ENCODE results near the gene IST1.
A peak's percentile ranks its signal among the peaks of the same experiment; 100 is the strongest.
"Not testable (repeated sequence)": the region's sequence is repeated elsewhere in the genome, so short reads cannot be mapped to it uniquely, and the experiment has no call there.

IST1 gene

GRCh38 chr16:71894921-71895678 lies at the start of gene IST1:
TSS of gene IST1 (plus strand) at chr16:71895531. CDS start at chr16:71915641, 20,110 bp downstream.
- DNase-seq (ENCODE audit: low read depth) = peak; percentile 90

- DNase-seq (ENCODE audit: low read depth) = peak; percentile 64
Observed at GRCh38 chr16:71845639-71846430, 49.5 kb upstream of the IST1 start, which contains the start of gene ATXN1L. TSS of gene ATXN1L (plus strand) at chr16:71845976. CDS start at chr16:71849741, 3,765 bp downstream.

GRCh38 chr16:71846431-71846830 lies 48.9 kb upstream of the IST1 start:
- DNase-seq (ENCODE audit: low read depth) = no peak

DNA sequence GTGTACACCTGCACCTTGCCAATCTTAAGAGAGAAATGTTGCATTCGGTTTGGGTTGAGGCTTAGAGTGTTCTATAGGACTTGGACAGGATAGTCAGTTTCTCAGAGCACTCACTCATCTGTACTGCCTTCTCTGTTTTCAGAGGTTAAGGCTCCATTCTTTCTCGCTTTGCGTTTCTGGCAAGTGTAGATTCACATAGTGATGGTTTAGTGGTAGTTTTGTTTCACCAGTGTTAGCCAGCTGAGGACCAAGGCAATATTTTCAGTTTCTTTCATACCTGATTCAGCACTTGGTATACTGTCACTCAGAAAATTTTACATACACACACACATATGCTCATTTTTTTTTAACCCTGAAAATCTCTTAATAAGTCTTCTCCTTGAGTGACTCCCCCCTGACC lies 48.2 kb upstream of the IST1 start:
- no peak for DNase-seq (ENCODE audit: low read depth)

DNA sequence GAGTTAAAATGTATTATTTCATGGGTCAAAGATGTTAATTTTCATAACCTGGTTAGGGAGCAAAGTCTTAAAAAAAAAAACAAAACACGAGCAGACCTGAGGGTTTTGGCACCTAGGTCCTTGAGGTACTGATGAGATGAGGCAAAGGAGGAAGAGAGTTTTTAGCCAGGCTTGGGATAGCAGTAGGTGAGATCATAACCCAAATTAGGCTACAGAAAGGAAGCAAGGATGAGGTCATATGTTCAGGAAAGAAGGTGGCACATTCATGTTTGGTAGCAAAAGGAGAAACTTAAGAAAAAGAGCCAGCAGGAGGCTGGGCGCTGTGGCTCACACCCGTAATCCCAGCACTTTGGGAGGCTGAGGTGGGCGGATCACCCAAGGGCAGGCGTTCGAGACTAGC lies 46.7 kb upstream of the IST1 start:
- no peak for DNase-seq (ENCODE audit: low read depth)

DNA sequence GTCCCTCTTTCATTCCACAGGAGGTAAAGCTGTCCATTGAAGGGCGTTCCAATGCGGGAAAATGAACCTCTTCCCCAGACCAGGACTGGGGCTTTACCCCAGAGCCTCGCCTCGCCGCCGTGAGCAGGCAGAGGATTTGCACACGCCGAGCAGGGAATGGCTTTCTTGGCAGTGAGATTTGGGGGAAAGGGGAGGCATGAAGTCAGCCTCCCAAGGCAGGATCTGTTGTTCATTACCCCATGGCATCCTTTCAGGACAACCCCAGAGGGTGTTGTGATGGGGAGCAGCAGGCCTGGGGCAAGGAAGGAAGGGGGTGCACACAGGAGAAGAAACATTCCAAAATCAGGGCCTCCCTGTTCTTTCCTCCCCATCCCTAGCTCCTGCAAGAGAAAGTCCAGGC lies 43.6 kb upstream of the IST1 start:
- no peak for DNase-seq (ENCODE audit: low read depth)

DNA sequence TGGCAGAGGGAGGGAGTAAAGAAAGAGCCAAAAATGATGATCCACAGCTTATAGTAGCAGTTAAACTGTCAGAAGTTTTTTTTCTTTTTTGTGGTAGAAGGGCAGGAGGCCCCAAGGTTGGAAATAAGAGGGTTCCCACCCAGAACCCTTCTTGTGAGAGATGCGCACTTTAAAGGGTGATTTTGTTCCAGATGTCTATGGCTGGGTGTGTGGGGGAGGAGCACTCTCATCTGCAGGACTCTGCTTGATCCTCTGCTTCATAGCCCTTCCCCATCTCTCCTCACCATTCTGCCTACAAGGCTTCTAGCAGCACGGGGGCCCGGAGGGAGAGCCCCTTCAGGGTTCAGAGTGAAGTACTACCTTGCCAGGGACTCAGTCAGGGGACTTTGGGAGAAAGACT lies 43.2 kb upstream of the IST1 start:
- no peak for DNase-seq (ENCODE audit: low read depth)

- no peak for DNase-seq (ENCODE audit: low read depth)
Observed at GRCh38 chr16:71852561-71852960, 42.8 kb upstream of the IST1 start.

DNA sequence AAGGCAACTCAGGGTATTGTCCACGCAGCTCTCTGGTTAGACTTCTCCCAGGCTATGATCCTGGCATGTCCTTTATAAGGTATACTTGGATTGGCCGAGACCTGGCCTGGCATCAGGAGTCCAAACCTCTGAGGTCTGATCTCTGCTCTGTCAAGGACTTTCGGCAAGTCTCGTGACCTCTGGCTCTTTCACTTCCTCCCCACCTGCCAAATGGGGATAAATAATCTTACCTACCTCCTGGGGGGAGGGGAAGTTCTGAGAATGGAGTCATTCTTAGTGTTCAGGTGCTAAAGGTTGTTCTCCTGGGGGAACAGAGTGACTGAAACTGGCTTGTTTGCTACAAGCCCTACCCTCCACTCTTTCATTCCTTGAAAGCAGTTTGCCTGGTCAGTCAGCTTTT lies 41.9 kb upstream of the IST1 start:
- no peak for DNase-seq (ENCODE audit: low read depth)

DNA sequence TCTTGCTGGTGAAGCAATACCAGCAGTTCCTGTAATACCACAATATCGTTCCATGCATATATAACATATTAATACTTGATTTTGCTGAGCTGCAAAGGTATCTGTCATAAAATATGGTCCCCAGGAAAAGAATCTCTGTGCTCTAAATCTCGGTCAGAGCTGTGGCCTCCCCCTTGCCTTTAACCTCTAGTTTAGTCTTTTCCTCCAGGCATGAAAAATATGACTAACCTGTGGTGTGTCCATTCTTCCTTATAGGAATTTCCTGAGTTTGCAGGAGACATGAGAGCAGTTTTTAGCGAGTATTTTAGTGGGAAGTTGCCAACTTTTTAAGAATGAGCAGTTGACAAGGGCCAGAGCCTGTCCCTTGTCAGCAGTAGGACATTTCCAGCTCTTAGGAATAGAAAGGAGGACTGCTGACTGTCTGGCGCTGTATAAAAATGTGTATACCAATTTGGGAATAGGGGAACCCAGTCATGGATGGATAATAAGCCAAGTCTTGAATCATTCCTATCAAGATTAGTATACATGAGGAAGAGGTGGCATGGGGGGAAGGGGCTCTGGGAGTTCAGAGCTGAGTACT lies 40.9 kb upstream of the IST1 start:
- DNase-seq (ENCODE audit: low read depth) = no peak

GRCh38 chr16:71855937-71856662 lies 39.2 kb upstream of the IST1 start:
- DNase-seq (ENCODE audit: low read depth) = no peak

DNA sequence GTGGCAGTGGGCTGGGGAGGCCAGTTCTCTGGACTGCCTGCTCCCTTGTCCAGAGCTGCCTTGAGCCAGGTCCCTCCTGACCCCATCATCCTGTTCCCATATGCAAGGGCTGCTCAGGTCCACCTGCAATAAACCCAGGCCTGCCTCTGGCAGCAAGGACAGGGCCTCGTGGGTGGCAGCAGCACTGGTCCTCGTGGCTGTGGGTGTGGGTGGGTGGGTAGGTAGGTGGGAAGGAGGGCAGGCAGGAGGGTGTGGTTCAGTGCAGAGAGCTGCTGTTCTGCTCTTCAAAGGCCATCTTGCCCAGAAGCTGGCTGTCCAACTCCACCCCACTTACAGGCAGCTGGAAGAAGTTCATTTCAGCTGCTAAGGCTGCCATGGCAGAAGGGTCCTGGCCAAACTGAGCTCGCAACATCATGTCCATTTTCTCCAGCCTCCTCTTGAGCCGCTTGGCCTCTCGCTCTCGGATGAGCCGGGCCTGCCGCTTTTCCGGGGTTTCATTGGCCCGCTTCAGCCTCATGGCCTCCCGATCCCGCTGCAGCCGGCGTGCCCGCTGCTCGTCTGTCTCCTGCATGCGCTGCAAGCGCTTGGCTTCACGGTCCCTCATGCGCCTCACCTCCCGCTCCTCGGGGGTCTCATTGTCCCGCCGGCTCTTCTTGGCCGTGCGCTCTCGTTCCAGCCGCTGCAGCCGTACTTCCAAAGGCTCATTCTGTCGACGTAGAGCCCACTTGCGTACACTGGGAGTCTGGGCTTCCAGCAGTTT lies 35.4 kb upstream of the IST1 start:
- DNase-seq (ENCODE audit: low read depth) = no peak

DNA sequence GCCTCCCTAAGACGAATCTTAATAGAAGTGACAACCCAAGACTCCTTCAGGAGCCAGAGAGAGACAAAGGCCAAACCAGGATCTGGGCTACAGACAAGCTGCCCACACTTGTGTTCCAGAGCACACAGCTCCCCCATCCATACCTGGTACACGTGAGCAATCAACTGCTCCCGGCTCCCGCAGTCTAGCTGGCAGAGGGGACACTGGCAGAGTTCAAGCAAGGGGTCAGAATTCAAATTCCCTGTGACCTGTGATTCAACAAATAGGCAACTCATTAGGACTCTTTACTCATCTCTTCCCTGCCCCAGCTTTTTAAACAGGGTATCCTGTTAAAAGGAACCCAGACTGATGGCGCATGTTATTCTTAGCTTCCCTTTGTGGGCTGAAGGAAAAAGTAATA lies 31.3 kb upstream of the IST1 start:
- no peak for DNase-seq (ENCODE audit: low read depth)

DNA sequence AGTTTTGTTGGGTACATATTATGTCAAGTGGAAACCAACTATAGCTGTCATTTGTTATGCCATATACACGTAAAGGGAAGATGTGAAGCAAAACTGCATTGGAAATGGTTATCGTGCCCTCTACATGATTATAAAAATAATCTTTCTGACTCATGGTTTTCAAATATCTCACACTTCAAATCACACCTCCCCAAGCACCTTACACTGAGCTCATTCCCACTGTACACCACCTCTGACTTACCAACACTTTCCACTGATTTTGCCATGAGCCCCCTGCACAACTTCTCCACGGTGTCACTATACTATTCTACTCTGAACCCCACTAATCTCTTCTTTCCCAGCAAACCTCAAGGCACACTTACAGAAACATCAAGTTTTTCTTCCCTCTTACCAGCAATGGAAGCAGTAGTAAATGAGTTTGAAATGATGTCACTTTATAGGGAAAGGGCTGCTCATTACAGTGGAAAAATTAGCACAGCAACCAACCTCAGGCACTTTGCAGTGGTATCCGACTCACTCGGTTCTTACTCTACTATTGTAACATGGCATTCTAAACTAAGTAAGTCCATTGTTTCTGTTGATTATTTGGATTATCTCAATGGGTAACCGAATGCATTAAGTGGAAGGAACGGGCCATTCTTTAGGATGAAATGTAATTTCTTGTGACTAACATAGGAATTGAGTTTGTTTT lies 30.0 kb upstream of the IST1 start:
- DNase-seq (ENCODE audit: low read depth) = no peak

DNA sequence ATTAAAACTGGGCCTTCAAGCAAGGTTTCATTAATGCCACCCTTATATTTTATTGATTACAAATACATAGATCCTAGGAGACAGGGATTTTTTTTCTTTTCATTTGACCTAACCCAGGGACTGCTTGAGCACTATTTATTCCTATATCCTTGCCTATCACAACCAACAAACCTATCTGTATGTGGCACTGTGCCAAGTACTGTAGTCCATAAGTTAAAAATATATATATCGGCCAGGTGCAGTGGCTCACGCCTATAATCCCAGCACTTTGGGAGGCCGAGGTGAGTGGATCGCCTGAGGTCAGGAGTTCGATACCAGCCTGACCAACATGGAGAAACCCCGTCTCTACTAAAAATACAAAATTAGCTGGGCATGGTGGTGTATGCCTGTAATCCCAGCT lies 28.2 kb upstream of the IST1 start:
- not testable (repeated sequence) for DNase-seq (ENCODE audit: low read depth)

DNA sequence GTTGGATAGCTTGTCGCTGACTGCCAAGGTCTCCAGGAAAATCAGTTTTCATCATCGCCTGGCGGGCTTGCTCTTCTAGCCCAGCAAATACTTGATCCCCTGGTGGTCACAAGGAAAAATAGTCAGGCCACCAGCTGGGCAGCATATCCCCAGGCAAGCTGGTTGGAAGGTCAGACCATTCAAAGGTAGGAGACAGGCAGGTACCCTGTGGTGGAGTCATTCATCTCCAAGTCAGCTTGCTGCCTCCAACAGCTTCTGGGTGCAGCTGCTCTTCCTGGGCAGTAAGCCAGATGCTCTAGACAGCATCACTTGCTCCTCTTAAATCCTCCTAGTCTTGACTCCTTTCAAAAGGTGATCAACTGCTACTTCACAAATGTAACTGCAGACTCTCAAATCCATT lies 27.4 kb upstream of the IST1 start:
- no peak for DNase-seq (ENCODE audit: low read depth)

DNA sequence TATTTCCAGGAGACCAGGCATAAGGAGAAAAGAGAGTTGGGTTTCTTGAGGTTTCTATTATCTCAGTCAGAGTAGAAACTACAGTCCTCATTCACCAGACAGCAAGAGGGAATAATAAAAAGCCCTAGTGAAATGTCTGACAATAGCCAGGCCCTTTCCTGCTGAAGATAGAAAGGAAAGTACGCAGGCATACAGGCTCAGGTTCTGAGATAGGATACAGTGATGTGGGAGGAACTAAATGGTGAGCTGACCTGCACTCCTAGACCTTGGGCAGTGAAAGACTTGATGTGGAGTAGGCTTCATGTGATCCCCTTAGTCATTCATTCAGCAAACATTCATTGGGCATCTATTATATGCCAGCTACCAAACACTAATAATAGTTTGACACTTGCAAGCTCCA lies 26.2 kb upstream of the IST1 start:
- DNase-seq (ENCODE audit: low read depth) = no peak

DNA sequence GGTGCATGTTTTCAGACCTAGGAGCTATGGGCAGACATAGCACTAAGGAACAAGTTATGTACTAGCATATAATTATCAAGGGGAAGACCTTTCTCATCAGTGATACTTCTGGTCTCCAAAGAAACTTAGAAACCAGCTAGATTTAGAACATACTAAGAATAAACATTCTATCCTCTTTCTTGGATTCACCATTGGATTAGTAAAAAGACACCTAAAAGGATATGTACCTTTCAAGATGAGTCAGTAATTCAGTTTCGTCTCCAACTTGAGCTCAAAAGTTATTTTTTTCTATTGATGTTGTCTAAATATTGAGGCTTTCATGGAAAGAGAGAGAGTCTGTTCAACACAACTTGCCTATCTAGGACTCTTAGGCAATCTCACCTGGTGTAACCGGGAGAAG lies 24.5 kb upstream of the IST1 start:
- no peak for DNase-seq (ENCODE audit: low read depth)

GRCh38 chr16:71873199-71873598 lies 22.1 kb upstream of the IST1 start:
- DNase-seq (ENCODE audit: low read depth) = no peak

DNA sequence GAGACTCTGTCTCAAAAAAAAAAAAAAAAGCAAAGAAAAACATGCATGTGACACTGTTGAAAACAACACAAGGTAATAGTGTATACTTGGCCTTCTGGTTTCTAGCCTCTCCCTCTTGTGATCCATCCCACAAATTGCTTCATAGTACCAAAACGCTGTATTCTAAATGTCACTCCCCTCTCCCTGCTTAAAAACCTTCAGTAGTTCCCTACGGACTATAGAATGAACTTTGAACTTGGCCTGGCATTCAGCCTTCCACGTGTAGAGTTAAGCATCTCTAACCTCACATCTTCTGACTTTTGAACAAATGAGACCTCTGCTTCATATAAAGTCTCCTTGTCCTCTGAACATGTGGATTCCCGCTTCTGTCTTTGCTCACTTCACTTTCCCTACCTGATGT lies 16.4 kb upstream of the IST1 start:
- no peak for DNase-seq (ENCODE audit: low read depth)

DNA sequence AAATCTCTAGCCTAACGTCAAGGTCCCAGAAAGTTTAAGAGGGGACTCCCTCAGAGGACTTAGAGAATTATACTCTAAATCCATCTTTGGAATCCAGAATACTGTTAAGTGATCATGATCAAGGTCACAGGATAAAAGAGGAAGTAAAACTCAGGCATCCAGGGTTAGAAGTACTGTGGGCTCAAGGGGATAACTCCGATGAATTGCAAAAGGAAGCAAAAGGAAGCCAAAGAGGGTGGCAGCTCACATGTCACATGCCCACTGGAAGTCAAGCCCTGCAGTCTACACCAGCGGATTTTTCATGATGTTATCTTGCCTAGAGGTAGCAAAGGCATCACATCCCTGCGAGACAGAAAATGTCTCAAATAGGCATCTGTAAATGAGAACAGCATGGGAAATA lies 15.2 kb upstream of the IST1 start:
- DNase-seq (ENCODE audit: low read depth) = no peak

Data from HS-5 (cell line).